ENCODE measurements around the gene ERC2.
A peak's percentile ranks its signal among the peaks of the same experiment; 100 is the strongest.

Gene ERC2

DNA sequence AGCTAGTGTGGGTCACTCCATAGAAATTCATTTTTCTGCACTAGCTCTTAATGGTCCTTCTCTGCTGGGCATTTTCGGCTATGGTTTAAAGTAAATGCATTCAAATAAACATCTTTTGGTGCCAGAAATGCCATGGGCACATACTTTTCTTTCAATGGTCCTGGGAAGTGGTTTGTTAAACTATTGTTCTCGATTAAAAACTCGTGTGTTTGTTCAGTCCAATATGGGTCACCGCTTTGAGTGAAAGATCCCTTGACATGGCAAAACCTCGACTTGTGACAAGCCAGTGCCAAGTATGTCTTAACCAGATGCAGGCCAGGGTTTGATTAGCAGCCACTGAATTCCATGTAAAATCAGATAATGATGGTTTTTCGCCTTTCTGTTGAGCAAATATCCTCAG is 649.3 kb downstream of the ERC2 start:
- H3K27me3 ChIP-seq (ENCODE audit: insufficient read depth, low read depth, severe bottlenecking): no peaks in the 10 kb centered on the region
- no peak for DNase-seq
- no peaks in the 10 kb centered on the region for H3K9me3 ChIP-seq (ENCODE audit: severe bottlenecking)
- TF ChIP-seq, protein P1, sequence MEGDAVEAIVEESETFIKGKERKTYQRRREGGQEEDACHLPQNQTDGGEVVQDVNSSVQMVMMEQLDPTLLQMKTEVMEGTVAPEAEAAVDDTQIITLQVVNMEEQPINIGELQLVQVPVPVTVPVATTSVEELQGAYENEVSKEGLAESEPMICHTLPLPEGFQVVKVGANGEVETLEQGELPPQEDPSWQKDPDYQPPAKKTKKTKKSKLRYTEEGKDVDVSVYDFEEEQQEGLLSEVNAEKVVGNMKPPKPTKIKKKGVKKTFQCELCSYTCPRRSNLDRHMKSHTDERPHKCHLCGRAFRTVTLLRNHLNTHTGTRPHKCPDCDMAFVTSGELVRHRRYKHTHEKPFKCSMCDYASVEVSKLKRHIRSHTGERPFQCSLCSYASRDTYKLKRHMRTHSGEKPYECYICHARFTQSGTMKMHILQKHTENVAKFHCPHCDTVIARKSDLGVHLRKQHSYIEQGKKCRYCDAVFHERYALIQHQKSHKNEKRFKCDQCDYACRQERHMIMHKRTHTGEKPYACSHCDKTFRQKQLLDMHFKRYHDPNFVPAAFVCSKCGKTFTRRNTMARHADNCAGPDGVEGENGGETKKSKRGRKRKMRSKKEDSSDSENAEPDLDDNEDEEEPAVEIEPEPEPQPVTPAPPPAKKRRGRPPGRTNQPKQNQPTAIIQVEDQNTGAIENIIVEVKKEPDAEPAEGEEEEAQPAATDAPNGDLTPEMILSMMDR (IDR thresholded peaks at IDR 0.05; ENCODE audit: low read depth, low read length): no peak
- H3K27ac ChIP-seq: no peak overlapping the region
- no peak overlapping the region for H3K4me3 ChIP-seq (ENCODE audit: low read depth, low read length)
- no peaks in the 10 kb centered on the region for H3K36me3 ChIP-seq

DNA sequence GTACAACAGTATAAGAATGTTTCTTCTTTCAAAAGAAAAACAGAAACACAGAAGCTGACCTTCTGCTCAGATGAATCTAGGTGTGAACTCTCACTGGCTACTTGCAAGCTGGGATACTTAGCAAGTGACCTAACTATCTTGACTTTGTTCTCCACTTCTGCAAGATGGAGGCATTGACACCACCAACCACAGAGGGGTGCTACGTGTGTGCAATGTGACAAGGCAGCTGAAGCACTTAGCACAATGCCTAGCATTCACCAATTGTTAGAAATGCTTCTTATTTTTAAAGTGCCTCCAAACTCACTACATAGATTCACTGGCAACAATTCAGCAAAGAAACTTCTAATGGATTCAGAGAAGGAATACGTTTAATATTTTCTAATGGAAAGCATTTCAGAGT is 649.8 kb downstream of the ERC2 start:
- H3K36me3 ChIP-seq: no peaks in the 10 kb centered on the region
- no peak overlapping the region for H3K27ac ChIP-seq
- no peak overlapping the region for H3K4me3 ChIP-seq (ENCODE audit: low read depth, low read length)
- DNase-seq: peak; percentile 21
- TF ChIP-seq, protein P1 (IDR thresholded peaks at IDR 0.05; ENCODE audit: low read depth, low read length): peak; percentile 56
- H3K27me3 ChIP-seq (ENCODE audit: insufficient read depth, low read depth, severe bottlenecking): no peaks in the 10 kb centered on the region
- no peaks in the 10 kb centered on the region for H3K9me3 ChIP-seq (ENCODE audit: severe bottlenecking)

DNA sequence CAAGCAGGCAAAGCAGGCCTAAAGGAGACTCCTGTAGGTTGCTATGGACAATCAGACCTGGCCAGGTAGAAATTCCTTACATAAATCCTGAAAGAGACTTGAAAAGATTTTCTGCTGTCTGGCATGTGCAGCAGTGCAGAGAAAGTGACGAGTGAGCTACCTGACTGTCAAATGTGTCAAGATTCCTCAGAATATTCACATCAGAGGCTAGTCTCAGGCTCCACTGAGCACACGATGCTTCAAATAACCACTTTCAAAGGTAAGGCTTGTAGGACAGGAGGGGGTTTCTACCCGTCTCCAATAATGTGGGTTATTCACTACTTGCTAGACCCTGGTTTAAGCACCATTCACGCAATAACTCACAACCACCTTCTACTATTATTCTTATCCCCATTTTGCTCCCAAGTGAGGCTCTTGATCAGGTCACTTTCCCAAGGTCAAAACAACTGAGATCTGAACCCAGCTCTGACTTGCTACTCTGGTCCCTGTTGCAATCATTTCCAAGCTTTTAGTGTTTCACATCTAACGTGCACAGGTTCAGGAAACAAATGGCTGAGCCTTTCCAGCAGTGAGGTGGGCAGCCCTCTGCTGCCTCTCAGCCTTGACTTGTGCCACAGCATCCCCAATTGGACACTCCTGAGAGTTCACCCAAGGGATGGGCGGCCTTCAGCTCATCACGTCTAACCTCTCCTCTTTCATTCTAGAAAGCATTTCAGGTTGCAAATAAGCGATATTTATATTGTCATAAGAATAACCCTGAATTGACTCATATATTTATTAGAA is 651.3 kb downstream of the ERC2 start:
- no peak overlapping the region for H3K27ac ChIP-seq

DNA sequence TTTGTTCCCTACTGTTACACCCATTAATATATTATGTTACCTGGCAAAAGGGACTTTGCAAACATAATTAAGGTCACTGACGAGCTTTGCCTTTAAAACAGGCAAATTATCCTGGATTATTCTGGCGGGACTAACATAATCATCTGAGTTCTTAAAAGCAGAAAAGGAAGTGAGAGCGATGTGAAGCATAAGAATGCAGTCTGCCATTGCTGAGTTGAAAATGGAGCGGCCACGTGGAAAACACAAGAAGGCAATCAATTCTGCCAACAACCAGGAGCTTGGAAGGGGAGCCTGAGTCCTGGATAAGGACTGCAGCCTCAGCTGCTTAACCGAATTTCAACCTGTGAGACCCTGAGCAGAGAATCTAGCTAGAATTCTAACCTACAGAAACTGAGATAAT is 653.0 kb downstream of the ERC2 start:
- DNase-seq: no peak
- H3K4me3 ChIP-seq (ENCODE audit: low read depth, low read length): no peak overlapping the region
- TF ChIP-seq, protein P1 (IDR thresholded peaks at IDR 0.05; ENCODE audit: low read depth, low read length): no peak
- no peaks in the 10 kb centered on the region for H3K9me3 ChIP-seq (ENCODE audit: severe bottlenecking)
- no peaks in the 10 kb centered on the region for H3K36me3 ChIP-seq
- no peak overlapping the region for H3K27ac ChIP-seq
- H3K27me3 ChIP-seq (ENCODE audit: insufficient read depth, low read depth, severe bottlenecking): no peaks in the 10 kb centered on the region

More for the DNA sequence above, 651.3 kb downstream of the ERC2 start:
- Histone ChIP-seq H3K9me3 (ENCODE audit: severe bottlenecking) (no peaks in the 10 kb centered on the region), H3K4me3 (ENCODE audit: low read depth, low read length) (no peak overlapping the region), H3K27me3 (ENCODE audit: insufficient read depth, low read depth, severe bottlenecking) (no peaks in the 10 kb centered on the region), H3K36me3 (no peaks in the 10 kb centered on the region)
- TF ChIP-seq, protein P1 (IDR thresholded peaks at IDR 0.05; ENCODE audit: low read depth, low read length): peak; percentile 22; the same call in 1 of the 2 replicates
- no peak for DNase-seq

DNA sequence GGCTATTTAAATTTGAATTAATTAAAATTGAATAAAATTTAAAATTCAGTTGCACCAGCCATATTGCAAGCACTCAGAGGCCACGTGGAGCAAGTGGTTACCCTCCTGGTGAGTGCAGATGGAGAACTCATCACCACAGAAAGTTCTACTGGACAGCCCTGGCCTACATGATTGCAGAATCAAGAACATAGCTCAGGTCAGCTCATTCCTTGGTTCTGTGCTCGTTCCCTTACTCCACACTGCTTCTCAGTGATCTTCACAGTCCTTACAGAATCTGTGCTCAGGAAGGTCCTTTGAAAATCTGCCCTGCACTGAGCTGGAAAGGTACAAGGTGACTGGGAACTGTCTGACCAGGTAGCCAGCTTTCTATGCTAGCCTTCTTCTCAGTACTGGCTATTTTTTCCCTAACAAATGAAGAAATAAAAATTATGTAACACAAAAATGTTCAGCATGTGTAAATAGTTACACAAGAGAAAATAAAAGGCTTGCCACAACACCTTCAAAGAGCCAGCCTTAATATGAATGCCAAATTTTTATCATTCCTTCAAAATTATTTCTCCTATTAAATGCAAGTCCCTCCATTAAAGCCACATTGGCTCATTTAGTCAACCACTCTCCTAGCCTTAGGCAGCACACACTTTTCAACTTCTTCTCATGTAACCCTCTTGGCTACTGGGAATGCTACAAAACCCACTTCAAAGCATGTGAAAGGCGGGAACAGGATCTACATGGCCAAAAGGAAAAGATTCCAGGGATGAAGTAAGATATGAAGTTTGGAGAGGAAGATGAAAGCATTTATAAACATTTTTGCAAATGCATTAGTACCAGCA is 654.8 kb downstream of the ERC2 start:
- no peaks in the 10 kb centered on the region for H3K36me3 ChIP-seq
- H3K27me3 ChIP-seq (ENCODE audit: insufficient read depth, low read depth, severe bottlenecking): no peaks in the 10 kb centered on the region
- TF ChIP-seq, protein P1 (IDR thresholded peaks at IDR 0.05; ENCODE audit: low read depth, low read length): no peak
- DNase-seq: no peak
- no peak overlapping the region for H3K4me3 ChIP-seq (ENCODE audit: low read depth, low read length)
- H3K27ac ChIP-seq: no peak overlapping the region
- no peaks in the 10 kb centered on the region for H3K9me3 ChIP-seq (ENCODE audit: severe bottlenecking)

Data from WERI-Rb-1 (cell line).